Thoracic aorta (tissue), 2 donors: ENCODE data around the gene RAMP1. TPM values are rescaled to one million over a fixed set of nuclear protein-coding genes. Genes with fewer than 3 reads are reported as not detected.

Experiments used
- ATAC-seq: fragments of 150-250 bp; one replicate; pipeline ENCODE4 v1.8.0; 2017; ENCODE audit warnings: low read depth; ENCODE audit not compliant: insufficient number of reproducible peaks, low FRiP score
- DNase-seq: peaks from one replicate; pipeline ENCODE4 v3.0.0-alpha.2; 2020; ENCODE audit warnings: low spot score
- H3K27ac ChIP-seq, 2 donors: fragments of 200-600 bp; sonication (generic); 1 replicate in 1 of 2; 2 replicates in 1 of 2; pipeline ENCODE4 v1.5.1; 2016; ENCODE audit warnings: mild to moderate bottlenecking in 2 of 2, moderate library complexity in 2 of 2
- H3K27me3 ChIP-seq: fragments of 200-600 bp; sonication (generic); replicated peaks from 2 replicates; pipeline ENCODE4 v1.6.0; 2016; ENCODE audit warnings: mild to moderate bottlenecking; ENCODE audit not compliant: insufficient read depth
- H3K36me3 ChIP-seq: fragments of 200-600 bp; sonication (generic); one replicate; pipeline ENCODE4 v1.5.1; 2016
- H3K4me1 ChIP-seq, 2 donors: fragments of 200-600 bp; sonication (generic); 1 replicate in 1 of 2; 2 replicates in 1 of 2; pipeline versions ENCODE4 v1.5.1 to v1.6.0; 2016; ENCODE audit warnings: low read depth in 2 of 2, mild to moderate bottlenecking in 1 of 2; ENCODE audit not compliant: control insufficient read depth in 1 of 2
- H3K4me3 ChIP-seq: fragments of 200-600 bp; sonication (generic); 2 replicates; pipeline ENCODE4 v1.5.1; 2016; ENCODE audit warnings: mild to moderate bottlenecking
- H3K9me3 ChIP-seq: fragments of 200-600 bp; sonication (generic); 2 replicates; pipeline ENCODE4 v1.5.1; 2016
- CTCF ChIP-seq: fragments of 200-600 bp; sonication (generic); IDR thresholded peaks from one replicate; pipeline ENCODE4 v1.5.1; 2019; ENCODE audit warnings: antibody characterized with exemption
- total RNA-seq, 2 donors: library from RNA; depleted of rRNA; stranded (reverse); fragments of >200 nt; gene quantifications; one replicate each; pipeline versions ENCODE4 v1.1.0 to v1.2.3, GENCODE V29; 2016

Gene RAMP1
- total RNA-seq, 2 donors from 2014 or later, result 246 to 525 TPM

DNA sequence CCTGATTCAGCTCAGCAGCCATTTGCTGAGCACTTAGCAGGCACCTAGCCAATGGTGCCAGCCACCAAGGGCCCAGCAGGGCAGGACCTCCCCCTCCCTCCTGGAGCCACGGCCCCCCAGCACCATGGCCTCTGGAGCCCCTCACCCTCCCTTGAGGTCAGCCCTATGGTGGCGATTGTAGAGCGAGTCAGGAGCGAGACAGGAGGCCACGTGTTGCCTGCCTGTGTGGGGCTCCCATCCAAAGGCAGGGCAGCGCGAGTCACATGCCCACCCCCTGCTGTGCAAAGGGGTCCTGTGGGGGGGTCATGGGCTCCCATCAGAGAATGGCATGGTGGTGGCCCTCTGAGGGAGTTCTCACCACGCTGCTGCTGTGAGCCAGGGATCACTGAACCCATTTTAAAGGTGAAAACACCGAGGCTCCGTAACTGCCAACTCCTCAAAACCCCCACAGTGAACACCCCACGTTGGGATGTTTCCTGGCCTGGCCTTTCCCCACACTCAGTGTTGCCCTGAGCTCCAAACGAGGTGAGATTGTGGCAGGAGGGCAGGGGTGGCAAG is 35.6 kb downstream of the RAMP1 start:
- Histone ChIP-seq H3K4me1 (peaks cover 54 to 82% of the 10 kb centered on the region in 2 donors), H3K27me3 (no peaks in the 10 kb centered on the region), H3K4me3 (no peak overlapping the region), H3K9me3 (no peaks in the 10 kb centered on the region), H3K27ac (peak overlapping the region; percentile 98 to 100), H3K36me3 (no peaks in the 10 kb centered on the region)
- DNase-seq (no peak), ATAC-seq (no peak)
- no peak for TF ChIP-seq CTCF

DNA sequence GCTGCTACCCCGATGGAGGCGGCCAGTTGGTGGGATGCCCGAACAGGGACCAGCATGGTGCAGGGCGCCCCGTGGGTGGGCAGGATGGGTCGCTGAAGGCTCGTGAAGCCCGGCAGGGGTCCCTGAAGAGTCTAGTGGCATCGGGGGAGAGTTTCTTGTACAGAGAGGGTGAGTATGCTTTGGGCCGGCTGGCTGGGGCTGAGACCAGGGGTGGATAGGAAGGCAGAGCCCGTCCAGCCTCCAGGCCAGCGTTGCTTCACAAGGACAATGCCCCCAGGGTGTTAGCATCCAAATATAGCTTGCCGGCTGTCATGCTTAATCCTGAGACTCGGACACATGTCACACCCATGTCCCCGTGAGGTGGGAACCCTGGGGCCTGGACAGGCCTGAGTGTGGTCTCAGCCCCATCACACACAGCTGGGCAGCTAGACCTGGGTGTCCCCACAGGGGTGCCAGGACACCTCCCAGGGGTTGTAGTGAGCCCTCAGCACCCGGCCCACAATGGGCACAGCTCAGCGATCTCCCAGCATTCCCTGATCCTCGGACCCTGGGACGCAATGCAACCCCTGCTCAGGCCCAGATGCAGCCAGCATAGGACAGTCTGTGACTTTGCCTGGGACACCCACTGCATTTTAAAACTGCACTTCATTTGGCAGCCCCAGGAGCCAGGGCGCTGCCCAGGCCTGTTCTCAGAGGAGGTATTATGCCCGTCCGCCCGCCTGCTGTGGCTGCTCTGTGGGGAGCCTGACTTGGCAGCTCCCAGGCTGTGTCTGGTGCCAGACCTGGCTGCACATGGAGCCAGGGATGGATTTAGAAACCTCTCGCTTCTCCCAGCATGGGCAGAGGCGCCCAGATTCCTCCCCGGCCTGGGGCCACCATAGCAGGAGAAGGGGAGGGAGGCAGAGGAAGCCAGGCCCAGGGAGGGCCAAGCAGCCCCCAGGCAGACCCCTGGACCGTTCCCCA is 36.4 kb downstream of the RAMP1 start:
- no peaks in the 10 kb centered on the region for H3K9me3 ChIP-seq
- no peaks in the 10 kb centered on the region for H3K36me3 ChIP-seq
- no peaks in the 10 kb centered on the region for H3K27me3 ChIP-seq
- peak overlapping the region; percentile 98 to 100 for H3K27ac ChIP-seq
- ATAC-seq (peak; percentile 56), DNase-seq (peak; percentile 39)
- H3K4me1 ChIP-seq, result peaks cover 54 to 88% of the 10 kb centered on the region in 2 donors
- TF ChIP-seq CTCF, result no peak
- H3K4me3 ChIP-seq, result no peak overlapping the region

DNA sequence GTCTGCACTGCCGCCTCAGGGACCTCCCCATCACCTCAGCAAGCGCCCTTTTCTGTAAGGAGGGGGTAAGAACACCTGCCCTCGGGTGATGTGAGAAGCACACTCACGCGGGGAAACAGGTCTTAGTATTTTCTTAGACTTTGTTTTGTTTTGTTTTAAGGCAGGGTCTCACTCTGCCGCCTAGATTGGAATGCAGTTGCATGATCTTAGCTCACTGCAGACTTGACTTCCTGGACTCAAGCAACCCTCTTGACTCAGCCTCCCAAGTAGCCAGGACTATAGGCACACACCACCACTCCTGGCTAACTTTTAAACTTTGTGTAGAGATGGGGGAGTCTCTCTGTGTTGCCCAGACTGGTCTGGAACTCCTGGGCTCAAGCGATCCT is 37.1 kb downstream of the RAMP1 start:
- no peak for DNase-seq
- ATAC-seq, result no peak
- H3K4me1 ChIP-seq, result peaks cover 54 to 95% of the 10 kb centered on the region in 2 donors

DNA sequence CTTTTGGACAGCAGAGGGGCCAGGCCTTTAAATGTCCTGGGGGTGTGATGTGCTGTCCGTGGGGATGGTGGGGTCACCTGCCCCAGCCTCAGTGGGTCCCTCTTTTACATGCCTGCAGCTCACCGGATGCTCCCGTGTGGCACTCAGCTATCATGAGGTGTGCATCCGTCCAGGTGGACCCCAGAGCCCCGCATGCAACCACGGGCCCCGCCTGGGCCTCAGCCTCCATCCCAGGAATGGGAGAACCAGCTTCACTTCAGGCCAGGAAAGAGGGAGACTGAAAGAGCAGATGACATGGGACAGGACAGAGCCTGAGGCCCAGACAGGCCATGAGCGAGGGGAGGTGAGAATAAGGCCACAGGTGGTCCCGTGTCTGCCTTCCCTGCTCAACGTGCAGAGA is 37.5 kb downstream of the RAMP1 start:
- H3K27me3 ChIP-seq, result no peaks in the 10 kb centered on the region
- peaks cover 56 to 97% of the 10 kb centered on the region in 2 donors for H3K4me1 ChIP-seq
- H3K9me3 ChIP-seq, result no peaks in the 10 kb centered on the region
- no peak for DNase-seq
- no peak for TF ChIP-seq CTCF
- H3K36me3 ChIP-seq, result no peaks in the 10 kb centered on the region
- no peak for ATAC-seq
- peak overlapping the region; percentile 98 to 100 for H3K27ac ChIP-seq
- H3K4me3 ChIP-seq, result no peak overlapping the region

More for the DNA sequence above, 37.1 kb downstream of the RAMP1 start:
- Histone ChIP-seq H3K9me3 (no peaks in the 10 kb centered on the region), H3K27ac (peak overlapping the region; percentile 98 to 100), H3K36me3 (no peaks in the 10 kb centered on the region), H3K27me3 (no peaks in the 10 kb centered on the region), H3K4me3 (no peak overlapping the region)
- TF ChIP-seq CTCF, result no peak

GRCh38 chr2:237898057-237898414 is 38.6 kb downstream of the RAMP1 start:
- Histone ChIP-seq H3K27ac (peak overlapping the region; percentile 98 to 100), H3K36me3 (no peaks in the 10 kb centered on the region), H3K27me3 (no peaks in the 10 kb centered on the region), H3K4me1 (peaks cover 55 to 97% of the 10 kb centered on the region in 2 donors), H3K9me3 (no peaks in the 10 kb centered on the region), H3K4me3 (no peak overlapping the region)
- no peak for DNase-seq
- TF ChIP-seq CTCF, result no peak
- no peak for ATAC-seq
